Brain microvascular endothelial cell (primary cell): ENCODE measurements around the gene NOLC1.

Experiments used
- DNase-seq: peaks from one replicate; pipeline ENCODE4 v3.0.0-alpha.2; 2020
- H3K27ac ChIP-seq: fragments of 250-450 bp; sonication (Bioruptor Pico); 2 replicates; pipeline ENCODE4 v1.5.1; 2020; ENCODE audit warnings: mild to moderate bottlenecking, moderate library complexity
- H3K27me3 ChIP-seq: fragments of 250-450 bp; sonication (Bioruptor Pico); replicated peaks from 2 replicates; pipeline ENCODE4 v1.5.1; 2020; ENCODE audit warnings: mild to moderate bottlenecking
- H3K36me3 ChIP-seq: fragments of 250-450 bp; sonication (Bioruptor Pico); replicated peaks from 2 replicates; pipeline ENCODE4 v1.5.1; 2020; ENCODE audit warnings: mild to moderate bottlenecking
- H3K4me3 ChIP-seq: 2 replicates; pipeline ENCODE4 v1.5.1; 2011; ENCODE audit warnings: low read depth, mild to moderate bottlenecking, control low read depth, low read length, moderate library complexity
- CTCF ChIP-seq: IDR thresholded peaks from 2 replicates; pipeline ENCODE4 v1.5.1; 2011; ENCODE audit warnings: low read depth, mild to moderate bottlenecking, moderate library complexity, low read length, control low read depth, inconsistent platforms; ENCODE audit errors: missing control alignments
- in situ Hi-C: cut with HindIII; loops from 2 replicates; pipeline ENCODE4 v1.10.0; 2017; ENCODE audit warnings: low sequenced_read_pairs, low pct_ligation_motif_present

NOLC1 gene

DNA sequence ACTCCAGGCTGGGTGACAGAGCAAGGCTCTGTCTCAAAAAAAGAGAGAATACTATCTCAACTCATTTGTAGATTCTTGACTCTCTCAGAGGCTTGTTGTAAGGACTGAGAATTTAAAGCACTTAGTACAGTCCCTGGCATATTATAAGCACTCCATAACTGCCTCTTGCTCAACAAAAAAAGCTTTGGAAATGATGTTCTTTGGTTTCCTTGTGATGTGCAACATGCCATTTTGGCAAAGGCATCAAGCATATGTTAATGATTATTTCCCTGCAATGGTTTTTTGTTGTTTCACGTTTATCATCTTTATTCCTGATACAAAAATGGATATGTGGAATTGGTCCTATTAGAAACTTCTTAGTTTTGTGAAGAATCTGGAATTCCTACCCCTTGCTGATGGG, 15.7 kb downstream of the NOLC1 start:
- TF ChIP-seq CTCF: no peak
- H3K27ac ChIP-seq: no peak overlapping the region
- no peak for DNase-seq
- in situ Hi-C loops: no loop called here
- no peak overlapping the region for H3K4me3 ChIP-seq
- peaks cover 17% of the 10 kb centered on the region for H3K36me3 ChIP-seq
- H3K27me3 ChIP-seq: no peaks in the 10 kb centered on the region

DNA sequence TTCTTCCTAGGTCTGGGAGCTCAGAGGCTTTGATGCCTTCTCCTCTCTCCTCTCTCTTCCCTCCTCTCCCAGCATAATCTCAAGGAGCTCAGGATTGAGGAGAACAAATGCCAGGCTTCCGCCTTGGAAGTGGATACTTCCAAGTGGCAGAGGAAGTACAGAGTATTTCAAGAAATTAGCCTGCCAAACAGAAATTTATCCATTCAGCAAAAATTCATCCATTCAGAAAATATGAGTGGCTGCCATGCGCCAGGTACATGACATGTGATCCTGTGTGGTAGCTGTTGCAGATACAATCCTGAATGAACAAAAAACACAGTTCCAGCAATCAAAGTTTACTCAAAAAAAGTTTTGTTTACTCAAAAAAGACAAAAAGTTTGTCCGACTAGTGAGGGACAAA, 18.4 kb downstream of the NOLC1 start:
- in situ Hi-C loops: loop anchor here (10.0 kb wide), 1 partner anchor 54 kb away; the partner anchor contains the start of gene ELOVL3
- no peak for DNase-seq

DNA sequence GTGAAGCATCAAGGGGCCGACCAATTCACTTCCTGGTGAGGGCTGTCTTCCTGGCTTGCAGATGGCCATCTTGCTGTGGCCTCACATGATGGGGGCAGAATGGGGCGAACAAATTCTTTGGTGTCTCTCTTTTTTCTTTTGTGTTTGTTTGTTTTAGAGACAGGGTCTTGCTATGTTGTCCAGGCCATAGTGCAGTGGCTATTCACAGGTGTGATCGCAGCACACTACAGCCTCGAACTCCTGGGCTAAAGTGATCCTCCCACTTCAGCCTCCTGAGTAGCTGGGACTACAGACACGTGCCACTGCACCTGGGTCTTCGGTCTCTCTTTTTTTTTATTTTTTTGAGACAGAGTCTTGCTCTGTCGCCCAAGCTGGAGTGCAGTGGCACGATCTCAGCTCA, 20.1 kb downstream of the NOLC1 start:
- TF ChIP-seq CTCF: no peak
- in situ Hi-C loops: loop anchor here (10.0 kb wide), 1 partner anchor 53 kb away; the partner anchor contains the start of gene ELOVL3
- Histone ChIP-seq H3K4me3 (no peak overlapping the region), H3K27me3 (no peaks in the 10 kb centered on the region), H3K27ac (no peak overlapping the region), H3K36me3 (no peaks in the 10 kb centered on the region)
- no peak for DNase-seq

More for the DNA sequence above, 18.4 kb downstream of the NOLC1 start:
- H3K4me3 ChIP-seq: no peak overlapping the region
- H3K36me3 ChIP-seq: no peaks in the 10 kb centered on the region
- no peaks in the 10 kb centered on the region for H3K27me3 ChIP-seq
- no peak overlapping the region for H3K27ac ChIP-seq
- TF ChIP-seq CTCF: no peak

GRCh38 chr10:102175415-102175814, 23.2 kb downstream of the NOLC1 start:
- in situ Hi-C loops: loop anchor here (10.0 kb wide), 1 partner anchor 49 kb away; the partner anchor contains the start of gene ELOVL3
- Histone ChIP-seq H3K27me3 (no peaks in the 10 kb centered on the region), H3K4me3 (no peak overlapping the region), H3K27ac (peak overlapping the region; percentile 9), H3K36me3 (no peaks in the 10 kb centered on the region)
- no peak for TF ChIP-seq CTCF
- DNase-seq: peak; percentile 63

GRCh38 chr10:102184606-102185005, 32.4 kb downstream of the NOLC1 start:
- in situ Hi-C loops: no loop called here
- Histone ChIP-seq H3K27me3 (no peaks in the 10 kb centered on the region), H3K36me3 (no peaks in the 10 kb centered on the region), H3K27ac (no peak overlapping the region), H3K4me3 (no peak overlapping the region)
- no peak for DNase-seq
- TF ChIP-seq CTCF: no peak

GRCh38 chr10:102185272-102185671, 33.1 kb downstream of the NOLC1 start:
- Histone ChIP-seq H3K4me3 (no peak overlapping the region), H3K27me3 (no peaks in the 10 kb centered on the region)

More at GRCh38 chr10:102185272-102185671, 33.1 kb downstream of the NOLC1 start:
- DNase-seq: no peak
- no peak for TF ChIP-seq CTCF
- H3K36me3 ChIP-seq: no peaks in the 10 kb centered on the region
- H3K27ac ChIP-seq: no peak overlapping the region
- in situ Hi-C loops: no loop called here
